Tibial nerve (tissue), 4 donors: ENCODE results near the gene ATP11A. TPM values are rescaled to one million over a fixed set of nuclear protein-coding genes. Genes with fewer than 3 reads are reported as not detected.

Experiments
- DNase-seq, 2 donors: peaks; one replicate each; pipeline ENCODE4 v3.0.0-alpha.2; 2019; ENCODE audit warnings: low spot score in 2 of 2
- H3K27ac ChIP-seq, 4 donors: fragments of 200-600 bp; sonication (generic) in 3 of 4; one replicate each; pipeline ENCODE4 v1.5.1; 2017 to 2019; ENCODE audit warnings: mild to moderate bottlenecking in 1 of 4
- H3K27me3 ChIP-seq, 2 donors: fragments of 200-600 bp; sonication (generic) in 1 of 2; one replicate each; pipeline versions ENCODE4 v1.5.1 to v1.6.0; 2017 to 2019
- H3K36me3 ChIP-seq, 3 donors: fragments of 200-600 bp; sonication (generic); one replicate each; pipeline ENCODE4 v1.5.1; 2018 to 2019
- H3K4me1 ChIP-seq, 4 donors: fragments of 200-600 bp; sonication (generic) in 3 of 4; one replicate each; pipeline ENCODE4 v1.5.1; 2017 to 2019
- H3K4me3 ChIP-seq, 4 donors: fragments of 200-600 bp; sonication (generic) in 3 of 4; one replicate each; pipeline ENCODE4 v1.5.1; 2017 to 2019; ENCODE audit warnings: mild to moderate bottlenecking in 1 of 4, moderate library complexity in 1 of 4
- H3K9me3 ChIP-seq, 4 donors: fragments of 200-600 bp; sonication (generic) in 3 of 4; one replicate each; pipeline ENCODE4 v1.5.1; 2017 to 2019
- EP300 ChIP-seq, 2 donors: sonication (generic); formaldehyde crosslinking; IDR thresholded peaks; one replicate each; pipeline ENCODE4 v1.6.1; 2017; ENCODE audit warnings: antibody characterized with exemption in 2 of 2, mild to moderate bottlenecking in 1 of 2
- POLR2A ChIP-seq, 2 donors: fragments of 450-650 bp; IDR thresholded peaks; one replicate each; pipeline ENCODE4 v1.6.1; 2017; ENCODE audit warnings: antibody characterized with exemption in 2 of 2, mild to moderate bottlenecking in 2 of 2, moderate library complexity in 2 of 2
- WGBS, 2 donors: methylation state at CpG; one replicate each; pipeline ENCODE4 v1.1.5; 2018; 5-methylcytosine and 5-hydroxymethylcytosine counted together
- total RNA-seq, 4 donors: library from RNA; depleted of rRNA; stranded (reverse); fragments of >200 nt; gene quantifications; one replicate each; pipeline ENCODE4 v1.1.0, GENCODE V29; 2016
- TF ChIP-seq, protein P1 (sequence below), 5 experiments: fragments of 200-600 bp in 3 of 5; fragments of 450-650 bp in 2 of 5; sonication (generic) in 3 of 5; IDR thresholded peaks; one replicate each; pipeline ENCODE4 v1.5.1; 2016 to 2019; ENCODE audit warnings: antibody characterized with exemption in 5 of 5, mild to moderate bottlenecking in 3 of 5, moderate library complexity in 2 of 5

ATP11A gene
- total RNA-seq, 4 donors from 2014 or later: 24.7 to 61.5 (median 35.0) TPM

- no peak overlapping the region for H3K27ac ChIP-seq
- H3K36me3 ChIP-seq: no peaks in the 10 kb centered on the region
- DNase-seq: no peak
- WGBS, 2 donors: 33 to 51% methylated on average over 6 of the region's 6 CpGs
- H3K4me3 ChIP-seq: no peak overlapping the region
- TF ChIP-seq EP300 (IDR thresholded peaks at IDR 0.05) (no peak), POLR2A (IDR thresholded peaks at IDR 0.05) (no peak)
- TF ChIP-seq, protein P1, sequence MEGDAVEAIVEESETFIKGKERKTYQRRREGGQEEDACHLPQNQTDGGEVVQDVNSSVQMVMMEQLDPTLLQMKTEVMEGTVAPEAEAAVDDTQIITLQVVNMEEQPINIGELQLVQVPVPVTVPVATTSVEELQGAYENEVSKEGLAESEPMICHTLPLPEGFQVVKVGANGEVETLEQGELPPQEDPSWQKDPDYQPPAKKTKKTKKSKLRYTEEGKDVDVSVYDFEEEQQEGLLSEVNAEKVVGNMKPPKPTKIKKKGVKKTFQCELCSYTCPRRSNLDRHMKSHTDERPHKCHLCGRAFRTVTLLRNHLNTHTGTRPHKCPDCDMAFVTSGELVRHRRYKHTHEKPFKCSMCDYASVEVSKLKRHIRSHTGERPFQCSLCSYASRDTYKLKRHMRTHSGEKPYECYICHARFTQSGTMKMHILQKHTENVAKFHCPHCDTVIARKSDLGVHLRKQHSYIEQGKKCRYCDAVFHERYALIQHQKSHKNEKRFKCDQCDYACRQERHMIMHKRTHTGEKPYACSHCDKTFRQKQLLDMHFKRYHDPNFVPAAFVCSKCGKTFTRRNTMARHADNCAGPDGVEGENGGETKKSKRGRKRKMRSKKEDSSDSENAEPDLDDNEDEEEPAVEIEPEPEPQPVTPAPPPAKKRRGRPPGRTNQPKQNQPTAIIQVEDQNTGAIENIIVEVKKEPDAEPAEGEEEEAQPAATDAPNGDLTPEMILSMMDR (IDR thresholded peaks at IDR 0.05): no peak
- H3K9me3 ChIP-seq: no peaks in the 10 kb centered on the region
- peaks cover 0 to 6% (median 3%) of the 10 kb centered on the region in 4 donors for H3K4me1 ChIP-seq
- peaks cover 0 to 23% of the 10 kb centered on the region in 2 donors for H3K27me3 ChIP-seq
Observed at GRCh38 chr13:112934078-112934477, 244.2 kb downstream of the ATP11A start.

Other genes with a start within 250 kb of the ATP11A start
- 10 to 100 TPM; 21.9 to 56.3 (median 29.3) TPM for gene TUBGCP3, start 101.9 kb upstream of the ATP11A start, total RNA-seq